ENCODE results near the gene BUB1B. TPM values are rescaled to one million over a fixed set of nuclear protein-coding genes. Genes with fewer than 3 reads are reported as not detected.
"Not testable (repeated sequence)": the region's sequence is repeated elsewhere in the genome, so short reads cannot be mapped to it uniquely, and the experiment has no call there.

The BUB1B gene
- polyA plus RNA-seq, 3 donors, result 0.15 to 0.17 TPM; not detected in 1

DNA sequence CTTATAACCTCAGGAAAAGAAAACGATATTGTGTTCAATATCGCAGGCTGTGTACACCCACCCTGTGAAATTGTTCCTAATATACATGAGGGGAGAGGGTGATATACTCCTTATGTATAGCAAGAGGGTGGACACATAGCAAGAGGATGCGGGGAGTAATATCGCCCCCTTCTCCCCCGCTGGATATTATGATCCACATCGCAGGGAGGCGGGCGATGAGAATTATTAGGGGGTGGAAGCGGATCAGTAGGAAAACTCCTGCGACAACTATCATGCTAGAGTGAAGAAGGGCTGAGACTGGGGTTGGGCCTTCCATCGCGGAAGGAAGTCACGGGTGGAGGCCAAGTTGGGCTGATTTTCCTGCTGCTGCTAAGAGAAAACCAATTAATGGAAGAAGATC is 27.3 kb upstream of the BUB1B start:
- 90 to 93% (median 90%) methylated on average over 13 of the region's 13 CpGs for WGBS, 3 donors
- H3K27ac ChIP-seq (ENCODE audit: low read depth, low read length), result no peak overlapping the region

DNA sequence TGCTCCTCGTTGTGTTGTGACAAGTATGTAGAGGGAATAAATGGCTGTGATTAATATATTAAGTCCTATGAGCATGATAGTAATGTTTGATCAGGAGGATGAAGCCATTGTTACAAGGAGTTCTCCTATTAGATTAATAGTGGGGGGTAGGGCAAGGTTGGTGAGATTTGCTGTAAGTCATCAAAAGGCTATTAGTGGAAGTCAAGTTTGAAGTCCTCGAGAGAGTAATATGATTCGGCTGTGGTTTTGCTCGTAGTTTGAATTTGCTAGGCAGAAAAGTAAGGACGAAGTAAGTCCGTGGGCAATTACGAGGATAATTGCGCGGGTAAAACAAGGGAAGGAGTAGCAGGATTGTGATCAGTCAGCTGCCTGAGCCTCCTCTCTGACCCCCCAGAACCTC is 26.0 kb upstream of the BUB1B start:
- H3K27ac ChIP-seq (ENCODE audit: low read depth, low read length), result no peak overlapping the region
- 76 to 81% (median 80%) methylated on average over 9 of the region's 9 CpGs for WGBS, 3 donors

DNA sequence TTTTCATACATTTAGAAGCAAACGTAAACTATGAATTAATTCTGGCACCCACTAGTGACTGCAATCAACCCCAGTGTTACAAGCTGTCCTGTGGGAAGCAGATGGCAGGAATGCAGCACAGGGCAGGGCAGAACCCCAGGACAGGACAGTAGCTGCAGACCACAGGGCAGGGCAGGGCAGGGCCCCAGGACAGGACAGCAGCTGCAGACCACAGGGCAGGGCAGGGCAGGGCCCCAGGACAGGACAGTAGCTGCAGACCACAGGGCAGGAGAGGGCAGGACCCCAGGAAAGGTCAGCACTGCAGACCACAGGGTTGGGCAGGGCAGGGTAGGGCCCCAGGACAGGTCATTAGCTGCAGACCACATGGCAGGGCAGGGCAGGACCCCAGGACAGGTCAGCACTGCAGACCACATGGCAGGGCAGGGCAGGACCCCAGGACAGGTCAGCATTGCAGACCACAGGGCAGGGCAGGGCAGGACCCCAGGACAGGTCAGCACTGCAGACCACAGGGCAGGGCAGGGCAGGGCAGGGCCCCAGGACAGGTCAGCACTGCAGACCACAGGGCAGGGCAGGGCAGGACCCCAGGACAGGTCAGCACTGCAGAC is 24.9 kb upstream of the BUB1B start:
- not testable (repeated sequence) for H3K27ac ChIP-seq (ENCODE audit: low read depth, low read length)
- 72 to 85% (median 74%) methylated on average over 1 of the region's 1 CpG for WGBS, 3 donors

DNA sequence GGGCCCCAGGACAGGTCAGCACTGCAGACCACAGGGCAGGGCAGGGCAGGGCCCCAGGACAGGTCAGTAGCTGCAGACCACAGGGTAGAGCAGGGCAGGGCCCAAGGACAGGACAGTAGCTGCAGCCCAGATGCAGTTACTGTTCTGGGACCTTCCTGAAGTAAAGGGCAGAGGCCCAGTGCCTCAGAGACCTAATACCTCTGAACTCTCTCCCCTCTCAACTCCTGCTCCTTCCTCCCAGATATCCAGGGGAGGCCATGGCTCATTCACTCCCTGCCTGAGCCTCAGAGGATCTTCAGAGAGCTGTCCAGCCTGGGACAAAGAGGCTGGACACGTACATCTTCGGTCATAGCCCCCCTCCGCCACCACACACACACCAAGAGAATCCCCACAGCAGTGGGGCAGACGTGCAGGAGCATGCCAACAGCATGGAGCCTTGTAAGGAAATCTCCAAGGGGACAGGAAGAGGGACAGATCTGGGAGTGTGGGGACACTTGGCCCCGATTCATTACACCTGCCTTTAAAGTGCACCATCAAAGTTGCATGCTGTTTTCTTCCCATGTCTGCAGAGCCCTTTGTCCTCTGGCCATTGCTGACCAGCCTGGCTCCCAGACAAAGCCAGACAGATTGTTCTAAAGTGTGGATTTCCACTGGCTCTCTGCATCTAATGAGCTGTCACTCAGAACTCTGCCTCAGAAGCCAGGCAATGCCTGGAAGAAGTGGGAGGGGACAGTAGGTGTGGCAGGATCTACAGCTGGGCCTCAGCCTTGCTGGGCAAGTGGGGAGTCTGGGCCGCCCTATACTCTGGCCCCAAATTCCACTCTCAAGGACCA is 24.2 kb upstream of the BUB1B start:
- H3K27ac ChIP-seq (ENCODE audit: low read depth, low read length), result no peak overlapping the region
- 90 to 96% (median 91%) methylated on average over 6 of the region's 6 CpGs for WGBS, 3 donors

DNA sequence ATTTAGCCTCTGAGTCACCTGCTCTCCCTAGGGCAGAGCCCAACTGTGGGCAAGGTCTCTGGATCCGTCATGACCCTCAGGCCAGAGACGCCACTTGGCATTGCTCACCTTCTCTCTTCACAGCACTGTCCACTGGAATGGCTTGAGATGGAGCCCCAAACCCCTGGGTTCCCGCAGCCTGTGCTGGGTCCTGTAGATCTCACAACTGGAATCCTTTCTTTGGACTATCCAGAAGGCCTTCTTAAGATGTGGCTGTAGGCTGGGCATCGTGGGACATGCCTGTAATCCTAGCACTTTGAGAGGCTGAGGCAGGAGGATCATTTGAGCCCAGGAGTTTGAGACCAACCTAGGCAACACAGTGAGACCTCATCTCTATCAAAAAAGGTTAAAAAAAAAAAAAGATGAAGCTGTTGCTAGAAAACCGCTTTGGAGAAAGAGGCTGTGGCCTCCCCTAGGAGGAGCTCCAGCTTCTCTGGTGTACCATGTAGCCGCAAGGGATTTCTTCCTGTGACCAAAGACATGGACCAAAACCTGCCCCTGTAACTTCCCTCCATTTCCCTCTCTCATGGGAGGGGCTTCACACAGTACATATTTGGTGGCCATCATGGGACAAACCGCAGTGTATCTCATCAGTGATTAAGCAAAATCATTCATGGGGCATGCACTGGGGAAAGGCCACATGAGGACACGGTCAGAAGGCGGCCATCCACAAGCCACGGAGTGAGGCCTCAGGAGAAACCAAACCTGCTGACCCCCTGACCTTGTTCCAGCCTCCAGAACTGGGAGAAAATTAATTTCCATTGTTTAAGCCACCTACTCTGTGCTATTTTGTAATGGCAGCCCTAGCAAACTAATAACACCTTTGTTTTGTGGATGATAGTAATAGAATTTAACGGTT is 23.3 kb upstream of the BUB1B start:
- H3K27ac ChIP-seq (ENCODE audit: low read depth, low read length), result no peak overlapping the region
- 89 to 97% (median 97%) methylated on average over 11 of the region's 11 CpGs for whole genome bisulfite sequencing, 3 donors

DNA sequence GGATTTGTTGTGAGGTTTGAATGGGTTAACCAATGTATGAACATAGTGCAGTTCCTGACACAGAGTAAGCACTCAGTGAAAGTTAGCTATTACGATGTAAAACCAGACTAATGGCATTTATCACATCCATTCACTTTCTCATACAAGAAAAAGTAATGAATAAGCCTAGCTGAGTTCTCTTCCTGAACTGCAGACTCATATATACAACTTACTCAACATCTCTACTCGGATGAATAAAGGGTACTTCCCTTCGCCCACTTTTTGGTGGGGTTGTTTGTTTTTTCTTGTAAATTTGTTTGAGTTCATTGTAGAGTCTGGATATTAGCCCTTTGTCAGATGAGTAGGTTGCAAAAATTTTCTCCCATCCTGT is 22.7 kb upstream of the BUB1B start:
- 54 to 60% (median 54%) methylated on average over 3 of the region's 3 CpGs for whole genome bisulfite sequencing, 3 donors

DNA sequence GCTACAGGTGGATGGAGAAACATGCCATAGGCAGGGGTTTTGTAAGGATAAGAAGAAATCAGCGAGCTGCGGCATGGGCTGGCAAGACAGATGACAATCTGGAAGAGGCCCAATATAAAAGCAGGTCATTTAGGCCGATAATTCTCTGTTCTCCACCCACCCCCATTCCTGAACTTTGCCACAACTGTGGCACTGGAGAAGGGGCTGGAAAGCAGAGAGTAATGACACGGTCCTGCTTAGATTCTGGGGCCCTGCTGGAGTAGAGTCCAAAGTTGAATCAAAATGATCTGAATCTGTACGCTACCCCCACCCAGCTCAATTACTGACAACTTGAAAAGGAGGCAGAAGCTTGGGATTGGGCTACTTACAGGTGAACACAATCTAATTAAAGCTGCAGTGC is 18.4 kb upstream of the BUB1B start:
- WGBS, 3 donors, result 78 to 91% (median 83%) methylated on average over 5 of the region's 5 CpGs
- H3K27ac ChIP-seq (ENCODE audit: low read depth, low read length), result no peak overlapping the region

More for the DNA sequence above, 22.7 kb upstream of the BUB1B start:
- not testable (repeated sequence) for H3K27ac ChIP-seq (ENCODE audit: low read depth, low read length)

DNA sequence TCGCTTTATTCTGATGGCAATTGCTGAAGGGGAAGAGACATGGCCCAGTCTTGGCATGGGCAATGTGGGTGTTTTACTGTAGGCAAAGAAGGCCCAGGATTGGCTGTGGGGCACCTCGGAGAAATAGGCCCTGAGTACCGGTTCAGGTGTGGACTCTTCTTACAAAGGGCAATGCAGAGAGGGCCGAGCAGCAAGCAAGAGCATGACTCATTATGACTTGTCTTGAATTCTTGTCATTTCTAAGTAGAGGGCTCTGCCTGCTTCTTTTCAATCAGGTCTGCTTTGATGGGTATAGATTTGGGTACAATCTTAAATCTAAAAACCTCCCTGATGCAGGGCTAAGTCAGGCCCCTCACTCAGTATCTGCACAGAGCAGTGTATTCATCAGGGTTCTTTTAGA is 14.8 kb upstream of the BUB1B start:
- H3K27ac ChIP-seq (ENCODE audit: low read depth, low read length), result no peak overlapping the region
- WGBS, 3 donors, result 92 to 96% (median 93%) methylated on average over 4 of the region's 4 CpGs

DNA sequence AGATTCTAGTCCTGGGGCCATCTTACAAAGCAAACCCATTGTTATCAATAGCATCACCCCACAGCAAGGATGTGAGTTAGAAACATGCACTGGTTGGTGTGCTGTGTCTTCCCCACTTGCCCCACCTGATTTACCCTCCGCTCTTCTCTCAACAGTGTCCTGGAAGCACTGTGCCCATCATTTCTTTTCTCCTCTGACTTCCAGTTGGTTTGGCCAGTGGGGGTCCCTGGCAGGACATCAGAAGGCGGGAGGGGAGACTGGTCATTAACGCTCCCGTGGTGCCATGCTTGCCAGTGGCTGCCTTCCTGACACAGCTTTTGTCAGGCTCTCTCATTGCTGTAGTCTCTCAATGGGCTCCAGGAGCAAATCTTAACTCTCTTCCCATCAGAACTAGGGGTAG is 11.5 kb upstream of the BUB1B start:
- WGBS, 3 donors, result 91 to 94% (median 92%) methylated on average over 4 of the region's 4 CpGs
- no peak overlapping the region for H3K27ac ChIP-seq (ENCODE audit: low read depth, low read length)

DNA sequence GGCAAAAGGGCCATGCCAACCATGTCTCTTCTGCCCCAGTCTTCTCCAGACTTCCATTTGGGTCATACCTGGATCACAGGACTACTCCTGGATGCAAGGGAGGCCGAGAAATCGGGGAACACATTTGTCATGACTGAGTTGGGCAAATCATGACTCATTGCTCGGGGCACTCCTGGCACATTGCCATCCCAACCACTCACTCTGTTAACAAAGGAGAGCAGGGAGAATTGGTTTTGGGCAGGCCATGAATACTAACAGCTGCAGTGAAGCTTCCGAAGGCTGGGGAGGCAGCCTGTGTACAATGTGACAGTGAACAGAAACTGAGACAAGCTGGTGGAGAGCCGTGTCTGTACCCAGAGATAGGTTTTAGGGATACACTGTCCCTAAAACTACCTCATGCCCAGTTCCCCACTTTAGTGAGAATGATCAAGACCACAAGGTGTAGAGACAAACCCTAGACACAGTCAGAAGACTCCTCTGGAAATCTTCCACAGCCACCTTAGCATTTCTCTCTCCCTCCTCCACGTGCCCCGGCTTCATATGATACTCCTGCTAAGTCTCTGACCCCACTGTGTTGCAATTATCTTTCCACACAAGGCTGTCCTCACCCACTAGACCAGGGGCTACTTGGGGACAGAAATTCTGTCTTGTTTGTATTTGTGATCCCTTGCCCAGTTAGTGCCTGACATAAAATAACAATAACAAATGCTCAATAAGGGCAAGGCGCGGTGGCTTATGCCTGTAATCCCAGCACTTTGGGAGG is 10.5 kb upstream of the BUB1B start:
- WGBS, 3 donors, result 48 to 61% (median 60%) methylated on average over 9 of the region's 9 CpGs

DNA sequence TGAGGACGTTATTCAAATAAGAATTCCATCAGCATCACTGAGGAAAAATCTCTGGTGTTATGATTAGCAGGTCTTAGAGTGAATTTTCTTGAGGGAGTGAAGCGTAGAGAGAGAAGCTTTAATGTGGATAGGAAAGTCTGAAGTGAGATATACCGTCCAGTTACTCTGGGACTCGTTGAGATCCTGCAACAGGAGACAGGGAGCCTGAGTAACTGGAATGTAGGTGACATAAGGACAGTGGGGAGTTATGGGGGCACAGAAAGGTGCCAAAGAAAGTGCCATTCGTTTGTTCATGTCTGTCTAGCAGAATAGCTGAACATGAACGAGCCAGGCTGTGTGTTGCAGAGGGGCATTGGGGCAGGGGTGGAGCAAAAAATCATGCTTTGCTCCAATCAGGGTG is 9.4 kb upstream of the BUB1B start:
- WGBS, 3 donors, result 63 to 73% (median 65%) methylated on average over 6 of the region's 6 CpGs
- H3K27ac ChIP-seq (ENCODE audit: low read depth, low read length), result no peak overlapping the region

More for the DNA sequence above, 10.5 kb upstream of the BUB1B start:
- H3K27ac ChIP-seq (ENCODE audit: low read depth, low read length), result no peak overlapping the region

DNA sequence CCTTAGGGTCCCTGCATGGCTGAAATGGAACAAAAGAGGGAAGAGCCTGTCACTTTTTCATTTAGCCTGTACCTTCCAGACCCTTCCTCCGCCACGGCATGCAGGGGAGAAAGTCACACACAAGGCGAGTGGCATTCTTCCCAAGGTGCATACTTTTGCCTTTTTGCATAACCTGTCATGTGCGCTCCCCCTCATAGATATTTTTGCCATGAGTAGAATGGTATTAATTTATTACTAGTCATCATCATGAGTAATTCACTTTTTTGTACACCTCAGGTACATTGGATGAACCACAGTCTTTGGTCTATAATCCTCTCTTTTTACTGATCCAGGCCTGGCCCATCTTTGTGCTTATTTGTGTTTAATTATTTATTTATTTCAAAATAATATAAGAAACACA is 8.9 kb upstream of the BUB1B start:
- no peak overlapping the region for H3K27ac ChIP-seq (ENCODE audit: low read depth, low read length)
- WGBS, 3 donors, result 98 to 99% (median 98%) methylated on average over 4 of the region's 4 CpGs

DNA sequence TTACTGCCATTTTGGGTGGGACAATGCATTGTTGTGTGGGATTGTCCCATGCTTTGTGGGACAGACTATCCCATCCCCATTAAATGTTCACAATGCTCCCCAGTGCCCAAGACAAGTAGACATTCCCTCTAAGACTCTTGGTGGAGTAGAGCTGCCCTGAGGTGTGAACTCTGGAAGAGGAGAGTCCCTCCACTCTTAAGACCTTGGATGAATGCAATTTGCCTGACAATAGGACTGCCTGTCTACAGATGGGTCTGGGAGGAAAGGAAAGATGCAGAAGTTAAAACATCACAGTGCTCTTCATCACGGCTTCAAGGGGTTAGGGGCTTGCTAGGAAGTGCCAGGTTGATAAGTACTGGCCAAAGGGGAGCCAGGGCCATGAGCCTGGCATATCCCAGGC is 6.0 kb upstream of the BUB1B start:
- WGBS, 3 donors, result 88% methylated on average over 1 of the region's 1 CpG; no CpG with 5 or more reads in 2 of the 3 donors

DNA sequence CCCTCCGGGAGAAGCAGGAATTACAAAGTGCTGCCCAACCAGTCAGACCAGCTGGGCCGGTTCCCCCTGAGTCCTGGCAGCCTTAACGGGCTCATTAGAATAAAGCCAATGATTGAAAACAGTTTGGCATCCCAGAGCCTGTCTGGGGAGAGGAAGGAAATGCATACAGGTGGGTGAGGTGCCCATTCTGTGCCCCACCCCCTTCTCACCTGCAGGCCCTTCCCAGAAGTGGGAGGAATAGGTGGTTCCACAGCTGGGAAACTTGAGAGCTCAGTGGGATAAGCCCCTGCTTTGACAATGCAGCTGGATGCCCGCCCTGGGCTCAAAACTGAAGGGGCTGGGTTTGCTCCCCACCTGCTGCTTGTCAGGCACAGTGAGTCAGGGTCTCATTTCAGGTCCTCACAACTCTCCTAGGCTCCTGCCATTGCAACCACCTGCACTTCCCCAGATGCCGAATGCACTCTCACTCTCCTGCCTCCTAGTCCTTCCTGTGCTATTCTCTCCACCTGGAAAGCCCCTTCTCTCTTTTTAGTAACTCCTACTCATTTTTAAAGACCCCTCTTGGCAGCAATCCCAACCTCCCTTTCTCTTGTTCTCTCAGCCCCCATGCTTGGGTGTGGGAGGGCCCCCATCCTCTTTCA is 5.5 kb upstream of the BUB1B start:
- WGBS, 3 donors, result 25 to 64% (median 63%) methylated on average over 4 of the region's 5 CpGs

More for the DNA sequence above, 6.0 kb upstream of the BUB1B start:
- not testable (repeated sequence) for H3K27ac ChIP-seq (ENCODE audit: low read depth, low read length)

DNA sequence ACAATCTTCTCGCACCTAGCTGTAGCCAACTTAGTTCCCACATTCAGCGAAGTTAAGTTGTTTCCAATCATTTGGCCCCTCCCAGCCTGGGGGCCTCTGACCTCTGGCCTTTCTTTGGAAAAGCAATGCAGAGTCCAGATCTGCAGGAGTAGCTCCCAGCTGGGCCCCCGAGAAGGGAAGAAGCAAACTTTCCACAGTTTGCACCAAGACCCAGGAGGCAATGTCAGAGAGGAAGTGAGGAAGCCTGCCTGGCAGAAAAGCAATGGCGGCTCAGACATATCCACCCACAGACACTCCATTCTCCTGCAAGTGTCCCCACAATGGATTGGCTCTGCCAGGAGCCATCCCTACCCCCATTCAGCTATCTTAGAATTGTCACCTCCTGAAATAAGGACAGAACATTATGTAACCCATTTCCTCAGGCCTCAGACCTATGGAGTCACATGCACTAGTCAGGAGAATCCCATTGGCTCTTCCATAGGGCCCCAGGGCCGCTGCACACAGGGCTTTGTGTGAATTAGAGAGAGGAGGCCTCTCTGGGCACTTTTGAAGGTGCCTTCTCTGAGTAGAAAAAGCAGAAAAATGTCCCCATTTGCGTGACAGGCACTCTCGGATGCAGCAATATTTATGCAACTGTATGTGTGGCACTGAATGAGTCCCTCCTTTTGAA is 3.0 kb upstream of the BUB1B start:
- WGBS, 3 donors, result 77 to 90% (median 85%) methylated on average over 7 of the region's 7 CpGs
- H3K27ac ChIP-seq (ENCODE audit: low read depth, low read length), result no peak overlapping the region

More for the DNA sequence above, 5.5 kb upstream of the BUB1B start:
- no peak overlapping the region for H3K27ac ChIP-seq (ENCODE audit: low read depth, low read length)

DNA sequence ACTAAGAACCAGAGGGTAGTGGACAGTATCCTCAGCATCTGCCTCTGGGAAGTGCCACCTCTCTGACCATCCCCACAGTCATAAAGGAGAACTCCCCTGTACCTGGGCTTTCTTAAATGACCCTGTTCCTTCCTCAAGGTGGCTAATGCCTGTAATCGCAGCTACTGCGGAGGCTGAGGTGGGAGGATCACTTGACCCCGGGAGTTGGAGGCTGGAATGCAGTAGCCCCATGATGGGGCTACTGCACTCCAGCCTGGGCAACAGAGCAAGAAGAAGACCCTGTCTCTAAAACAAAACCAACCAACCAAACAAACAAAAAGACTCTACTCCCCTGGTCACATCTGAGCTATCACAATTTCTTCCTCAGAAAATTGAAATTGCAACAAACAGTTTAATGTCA is 848 bp upstream of the BUB1B start:
- no peak overlapping the region for H3K27ac ChIP-seq (ENCODE audit: low read depth, low read length)
- WGBS, 3 donors, result 97 to 100% (median 98%) methylated on average over 3 of the region's 3 CpGs

DNA sequence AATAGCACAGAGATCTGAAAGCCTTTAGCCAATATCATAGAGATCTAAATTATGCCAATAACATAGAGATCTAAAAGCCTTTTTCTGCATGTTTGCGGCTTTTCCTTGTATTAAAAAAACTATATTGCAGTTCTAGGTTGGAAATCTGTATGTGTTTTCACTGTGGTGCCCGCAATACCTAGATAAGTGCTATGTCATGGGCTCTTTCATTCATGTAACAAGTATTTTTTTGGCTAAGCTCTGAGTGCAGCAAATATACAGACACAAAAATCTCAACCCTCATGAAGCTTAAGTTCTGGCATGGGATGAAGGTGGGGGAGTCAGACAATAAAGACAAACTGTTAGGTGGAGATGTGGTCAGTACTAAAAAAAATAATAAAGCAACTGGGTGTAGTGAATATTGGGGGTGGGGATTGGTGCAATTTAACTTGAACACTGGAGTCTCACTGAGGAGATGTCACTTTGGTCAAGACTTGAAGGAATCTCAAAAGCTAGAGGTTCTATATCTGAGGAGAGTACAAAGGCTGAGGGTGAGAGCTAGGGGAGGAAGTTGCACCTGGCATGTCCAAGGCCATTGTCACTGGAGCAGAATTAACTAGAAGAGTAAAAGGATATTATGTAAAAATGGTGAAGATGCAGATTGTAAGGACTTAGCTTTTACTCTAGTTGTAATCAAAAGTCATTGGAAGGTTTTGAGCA is 973 bp downstream of the BUB1B start:
- WGBS, 3 donors, result 13 to 20% (median 14%) methylated on average over 2 of the region's 2 CpGs
- no peak overlapping the region for H3K27ac ChIP-seq (ENCODE audit: low read depth, low read length)

Measured in adipose tissue (tissue), 3 donors.